Nephron (organoid): ENCODE results near the gene CELA2A.

Experiments used
- H3K27ac Mint-ChIP-seq, 3 experiments: 2 replicates each; pipeline ENCODE4 v1.8.0; 2020; ENCODE audit warnings: mixed read lengths in 3 of 3, mild to moderate bottlenecking in 2 of 3, moderate library complexity in 1 of 3
- H3K27me3 Mint-ChIP-seq: 2 replicates; pipeline ENCODE4 v1.8.0; 2021; ENCODE audit warnings: low read depth, mild to moderate bottlenecking, moderate library complexity, mixed read lengths
- H3K36me3 Mint-ChIP-seq: 2 replicates; pipeline ENCODE4 v1.8.0; 2020; ENCODE audit warnings: low read depth, mixed read lengths
- H3K4me1 Mint-ChIP-seq: 2 replicates; pipeline ENCODE4 v1.8.0; 2020; ENCODE audit warnings: mixed read lengths
- H3K4me3 Mint-ChIP-seq, 3 experiments: 2 replicates each; pipeline ENCODE4 v1.8.0; 2020; ENCODE audit warnings: mild to moderate bottlenecking in 3 of 3, mixed read lengths in 3 of 3, moderate library complexity in 2 of 3
- H3K9me3 Mint-ChIP-seq: 2 replicates; pipeline ENCODE4 v1.8.0; 2020; ENCODE audit warnings: mixed read lengths
- TF ChIP-seq, protein P1 (sequence below), 3 experiments: fragments of 200-600 bp; sonication (generic); IDR thresholded peaks; one replicate each; pipeline ENCODE4 v1.5.0; 2021; ENCODE audit warnings: antibody characterized with exemption in 3 of 3; ENCODE audit not compliant: unreplicated experiment in 3 of 3

Gene CELA2A

DNA sequence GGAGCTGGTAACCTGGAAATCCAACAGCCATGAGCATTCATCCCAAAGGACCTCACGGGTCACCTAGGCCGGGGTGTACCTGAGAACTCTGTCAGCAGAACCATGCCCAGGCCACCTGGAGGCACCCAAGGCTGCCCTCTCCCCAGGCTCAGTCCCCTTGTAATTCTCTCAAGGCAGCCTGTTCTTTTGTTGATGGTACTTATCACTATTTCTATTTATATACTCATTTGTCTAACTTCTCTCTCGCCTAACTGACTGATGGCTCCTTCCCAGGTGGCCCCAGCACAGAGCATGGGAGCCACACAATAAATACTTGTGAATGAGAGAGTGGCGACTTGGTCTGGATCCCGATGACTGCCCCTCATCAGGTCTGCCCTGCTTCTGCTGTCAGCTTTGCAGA is 50.7 kb downstream of the CELA2A start:
- no peak overlapping the region for H3K4me3 Mint-ChIP-seq
- TF ChIP-seq, protein P1, sequence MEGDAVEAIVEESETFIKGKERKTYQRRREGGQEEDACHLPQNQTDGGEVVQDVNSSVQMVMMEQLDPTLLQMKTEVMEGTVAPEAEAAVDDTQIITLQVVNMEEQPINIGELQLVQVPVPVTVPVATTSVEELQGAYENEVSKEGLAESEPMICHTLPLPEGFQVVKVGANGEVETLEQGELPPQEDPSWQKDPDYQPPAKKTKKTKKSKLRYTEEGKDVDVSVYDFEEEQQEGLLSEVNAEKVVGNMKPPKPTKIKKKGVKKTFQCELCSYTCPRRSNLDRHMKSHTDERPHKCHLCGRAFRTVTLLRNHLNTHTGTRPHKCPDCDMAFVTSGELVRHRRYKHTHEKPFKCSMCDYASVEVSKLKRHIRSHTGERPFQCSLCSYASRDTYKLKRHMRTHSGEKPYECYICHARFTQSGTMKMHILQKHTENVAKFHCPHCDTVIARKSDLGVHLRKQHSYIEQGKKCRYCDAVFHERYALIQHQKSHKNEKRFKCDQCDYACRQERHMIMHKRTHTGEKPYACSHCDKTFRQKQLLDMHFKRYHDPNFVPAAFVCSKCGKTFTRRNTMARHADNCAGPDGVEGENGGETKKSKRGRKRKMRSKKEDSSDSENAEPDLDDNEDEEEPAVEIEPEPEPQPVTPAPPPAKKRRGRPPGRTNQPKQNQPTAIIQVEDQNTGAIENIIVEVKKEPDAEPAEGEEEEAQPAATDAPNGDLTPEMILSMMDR (IDR thresholded peaks at IDR 0.05; ENCODE audit: unreplicated experiment in 3 of 3), result no peak
- H3K4me1 Mint-ChIP-seq, result no peaks in the 10 kb centered on the region
- no peak overlapping the region for H3K27ac Mint-ChIP-seq
- H3K36me3 Mint-ChIP-seq, result peaks cover 20% of the 10 kb centered on the region
- no peaks in the 10 kb centered on the region for H3K27me3 Mint-ChIP-seq
- no peaks in the 10 kb centered on the region for H3K9me3 Mint-ChIP-seq

GRCh38 chr1:15508700-15509487 is 52.4 kb downstream of the CELA2A start:
- no peak overlapping the region for H3K27ac Mint-ChIP-seq
- no peaks in the 10 kb centered on the region for H3K4me1 Mint-ChIP-seq
- no peaks in the 10 kb centered on the region for H3K9me3 Mint-ChIP-seq
- H3K27me3 Mint-ChIP-seq, result no peaks in the 10 kb centered on the region
- H3K36me3 Mint-ChIP-seq, result peaks cover 25% of the 10 kb centered on the region
- TF ChIP-seq, protein P1 (IDR thresholded peaks at IDR 0.05; ENCODE audit: unreplicated experiment in 3 of 3), result no peak
- no peak overlapping the region for H3K4me3 Mint-ChIP-seq

DNA sequence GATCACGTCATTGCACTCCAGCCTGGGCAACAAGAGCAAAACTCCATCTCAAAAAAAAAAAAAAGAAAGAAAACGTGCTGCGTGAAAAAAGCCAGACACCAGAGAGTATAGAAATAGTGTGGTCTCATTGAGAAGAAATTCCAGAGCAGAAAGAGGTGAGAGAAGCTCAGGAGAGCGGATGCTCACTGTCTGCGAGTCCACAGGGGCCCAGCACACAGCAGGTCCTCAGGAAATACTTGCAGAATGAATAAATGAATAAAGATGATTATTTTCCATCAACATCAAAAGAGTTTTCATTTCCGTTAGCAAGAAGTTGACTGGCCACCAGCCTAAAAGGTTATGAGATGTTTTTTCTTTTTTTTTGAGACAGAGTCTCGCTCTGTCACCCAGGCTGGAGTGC is 53.1 kb downstream of the CELA2A start:
- Mint-ChIP-seq H3K4me3 (no peak overlapping the region), H3K4me1 (no peaks in the 10 kb centered on the region), H3K9me3 (no peaks in the 10 kb centered on the region), H3K36me3 (peaks cover 25% of the 10 kb centered on the region), H3K27me3 (no peaks in the 10 kb centered on the region), H3K27ac (no peak overlapping the region)
- TF ChIP-seq, protein P1 (IDR thresholded peaks at IDR 0.05; ENCODE audit: unreplicated experiment in 3 of 3), result no peak

DNA sequence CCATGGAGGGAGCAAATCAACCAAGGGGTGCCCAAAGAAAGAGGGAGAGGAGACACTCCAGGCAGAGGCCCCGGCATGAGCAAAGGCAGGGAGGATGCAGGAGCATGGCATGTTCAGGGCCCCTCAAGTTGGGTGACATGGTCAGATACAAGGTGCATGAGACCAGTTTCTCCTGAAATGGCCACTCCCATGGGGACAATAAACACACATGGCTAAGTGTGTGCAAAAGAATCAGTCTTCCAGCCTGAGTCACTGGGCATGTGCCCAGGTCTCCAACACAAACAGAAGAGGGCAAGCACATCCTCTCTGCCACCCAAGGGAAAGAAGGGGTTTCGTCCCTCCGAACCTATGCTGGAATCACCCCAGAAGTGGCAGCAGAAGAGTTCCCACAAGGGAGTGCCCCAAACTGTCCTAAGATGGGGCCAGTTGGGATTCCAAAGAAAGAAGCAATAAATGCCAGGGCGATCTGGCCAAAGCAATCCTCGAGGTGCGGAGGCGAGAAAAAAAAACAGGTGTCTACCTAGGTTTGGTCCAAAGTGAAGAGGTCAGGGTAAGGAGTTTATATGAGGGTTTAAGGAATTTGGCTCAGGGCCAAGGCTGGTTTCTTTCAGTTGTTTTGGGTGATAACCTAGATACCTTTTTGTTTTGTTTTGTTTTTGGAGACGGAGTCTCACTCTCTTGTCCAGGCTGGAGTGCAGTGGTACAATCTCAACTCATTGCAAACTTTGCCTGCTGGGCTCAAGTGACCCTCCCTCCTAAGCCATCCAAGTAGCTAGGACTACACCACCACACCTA is 54.3 kb downstream of the CELA2A start:
- Mint-ChIP-seq H3K36me3 (peaks cover 31% of the 10 kb centered on the region), H3K27ac (no peak overlapping the region), H3K4me3 (no peak overlapping the region), H3K9me3 (no peaks in the 10 kb centered on the region), H3K4me1 (no peaks in the 10 kb centered on the region), H3K27me3 (no peaks in the 10 kb centered on the region)
- TF ChIP-seq, protein P1 (IDR thresholded peaks at IDR 0.05; ENCODE audit: unreplicated experiment in 3 of 3), result no peak

GRCh38 chr1:15513192-15513591 is 56.7 kb downstream of the CELA2A start:
- no peak overlapping the region for H3K4me3 Mint-ChIP-seq
- H3K27ac Mint-ChIP-seq, result no peak overlapping the region

More at GRCh38 chr1:15513192-15513591, 56.7 kb downstream of the CELA2A start:
- TF ChIP-seq, protein P1 (IDR thresholded peaks at IDR 0.05; ENCODE audit: unreplicated experiment in 3 of 3), result no peak
- H3K4me1 Mint-ChIP-seq, result peaks cover under 1% of the 10 kb centered on the region
- peaks cover 40% of the 10 kb centered on the region for H3K36me3 Mint-ChIP-seq
- H3K27me3 Mint-ChIP-seq, result no peaks in the 10 kb centered on the region
- H3K9me3 Mint-ChIP-seq, result no peaks in the 10 kb centered on the region
